ENCODE data around the gene NTSR1. TPM values are rescaled to one million over a fixed set of nuclear protein-coding genes. Genes with fewer than 3 reads are reported as not detected.

NTSR1 gene
- total and polyA plus RNA-seq, 2 of the 8 experiments (the other 6 are each of a cell fraction or from before 2014, with no cell fraction given) = 0.53 to 0.89 TPM

DNA sequence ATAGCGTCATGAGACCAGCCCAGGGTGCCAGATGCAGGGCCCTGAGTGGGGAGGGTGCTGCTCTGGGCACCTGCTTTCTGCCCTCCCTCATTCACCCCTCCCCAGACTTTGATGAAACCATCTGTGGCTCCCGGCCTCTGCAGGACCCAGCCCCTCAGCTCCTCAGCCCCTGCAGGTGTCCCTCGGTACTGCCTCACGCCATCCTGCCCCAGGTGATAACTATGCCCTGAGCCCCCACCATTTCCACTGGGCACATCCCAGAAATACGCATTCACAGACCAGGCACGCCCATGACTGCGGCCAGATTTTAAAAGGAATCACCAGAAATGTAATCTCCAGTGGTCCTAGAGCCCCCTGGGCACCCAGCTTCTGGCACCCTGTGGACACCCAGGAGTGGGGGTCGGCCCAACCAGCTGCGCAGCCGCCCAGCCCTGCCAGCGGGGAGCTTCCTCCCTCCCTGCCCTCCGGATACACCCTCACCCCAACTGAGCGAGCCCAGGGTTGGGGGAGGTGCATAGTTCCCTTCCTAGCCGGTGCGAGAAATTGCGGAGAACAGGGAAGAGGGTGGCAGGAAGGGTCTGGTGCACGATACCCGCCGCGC lies 615 bp upstream of the NTSR1 start (continued):
- TF ChIP-seq GABPA (IDR thresholded peaks at IDR 0.05; ENCODE audit: borderline replicate concordance, insufficient read depth, low read length) = peak; percentile 55; the same call in 1 of the 2 replicates
- TF ChIP-seq CBX8 (IDR thresholded peaks at IDR 0.05; ENCODE audit: borderline replicate concordance, low read depth, low read length) = no peak
- no peak for TF ChIP-seq EZH2 (IDR thresholded peaks at IDR 0.05; ENCODE audit: low read depth, low read length, severe bottlenecking)
- no peak for TF ChIP-seq CEBPB (IDR thresholded peaks at IDR 0.05; ENCODE audit: low read depth, low read length)
- no peak for TF ChIP-seq CBX5 (IDR thresholded peaks at IDR 0.05; ENCODE audit: low read depth, low read length)
- no peak for TF ChIP-seq MAFK (IDR thresholded peaks at IDR 0.05; ENCODE audit: low read depth, low read length)
